Kidney capillary endothelial cell (primary cell): ENCODE measurements around the gene PLAAT5.
A peak's percentile ranks its signal among the peaks of the same experiment; 100 is the strongest.
"Not testable (repeated sequence)": the region's sequence is repeated elsewhere in the genome, so short reads cannot be mapped to it uniquely, and the experiment has no call there.

ENCODE experiments used
- DNase-seq: peaks from one replicate; pipeline ENCODE4 v3.0.0-alpha.2; 2018; ENCODE audit warnings: low spot score

PLAAT5 gene

GRCh38 chr11:63490551-63491239 is at the start of gene PLAAT5:
PLAAT5 (minus strand) TSS chr11:63491167; CDS start chr11:63491034, 133 bp downstream.
- DNase-seq, result no peak

GRCh38 chr11:63537293-63538101 is 46.5 kb upstream of the PLAAT5 start:
- no peak for DNase-seq

GRCh38 chr11:63536669-63537292 is 45.8 kb upstream of the PLAAT5 start, which contains the start of gene PLAAT4:
PLAAT4 (plus strand) TSS chr11:63536808; CDS start chr11:63536869, 61 bp downstream.
- DNase-seq, result peak; percentile 4

- peak; percentile 47 for DNase-seq
Observed at GRCh38 chr11:63535734-63536133, 44.8 kb upstream of the PLAAT5 start.

- no peak for DNase-seq
Observed at GRCh38 chr11:63534895-63535461, 44.0 kb upstream of the PLAAT5 start.

GRCh38 chr11:63534076-63534475 is 43.1 kb upstream of the PLAAT5 start:
- DNase-seq, result no peak

- DNase-seq, result no peak
Observed at GRCh38 chr11:63532799-63533475, 42.0 kb upstream of the PLAAT5 start.

GRCh38 chr11:63532117-63532516 is 41.1 kb upstream of the PLAAT5 start:
- DNase-seq, result no peak

GRCh38 chr11:63531074-63531792 is 40.3 kb upstream of the PLAAT5 start:
- DNase-seq, result not testable (repeated sequence)

- no peak for DNase-seq
Observed at GRCh38 chr11:63530021-63530420, 39.1 kb upstream of the PLAAT5 start.

GRCh38 chr11:63529373-63529772 is 38.4 kb upstream of the PLAAT5 start:
- DNase-seq, result not testable (repeated sequence)

- not testable (repeated sequence) for DNase-seq
Observed at GRCh38 chr11:63528729-63529278, 37.8 kb upstream of the PLAAT5 start.

GRCh38 chr11:63528156-63528555 is 37.2 kb upstream of the PLAAT5 start:
- DNase-seq, result not testable (repeated sequence)

GRCh38 chr11:63527667-63528066 is 36.7 kb upstream of the PLAAT5 start:
- no peak for DNase-seq

GRCh38 chr11:63523151-63523550 is 32.2 kb upstream of the PLAAT5 start:
- DNase-seq, result no peak

- DNase-seq, result no peak
Observed at GRCh38 chr11:63521896-63522295, 30.9 kb upstream of the PLAAT5 start.

GRCh38 chr11:63520606-63521170 is 29.7 kb upstream of the PLAAT5 start:
- no peak for DNase-seq

GRCh38 chr11:63518548-63518947 is 27.6 kb upstream of the PLAAT5 start:
- DNase-seq, result no peak

- DNase-seq, result no peak
Observed at GRCh38 chr11:63517156-63517555, 26.2 kb upstream of the PLAAT5 start.

GRCh38 chr11:63516109-63516508 is 25.1 kb upstream of the PLAAT5 start:
- no peak for DNase-seq
